EH (cell line): ENCODE data around the gene SCUBE1.

Experiments used
- DNase-seq: peaks from one replicate; pipeline ENCODE4 v3.0.0-alpha.2; 2015; ENCODE audit warnings: low read depth

Gene SCUBE1

GRCh38 chr22:43198936-43199335 is 144.2 kb downstream of the SCUBE1 start:
- no peak for DNase-seq

GRCh38 chr22:43198126-43198525 is 145.0 kb downstream of the SCUBE1 start:
- no peak for DNase-seq

GRCh38 chr22:43197271-43197941 is 145.8 kb downstream of the SCUBE1 start:
- peak; percentile 70 for DNase-seq

- no peak for DNase-seq
Observed at GRCh38 chr22:43191831-43192230, 151.3 kb downstream of the SCUBE1 start.

- peak; percentile 27 for DNase-seq
Observed at GRCh38 chr22:43188829-43189545, 154.2 kb downstream of the SCUBE1 start.

- DNase-seq = peak; percentile 91
Observed at GRCh38 chr22:43187171-43188099, 155.7 kb downstream of the SCUBE1 start.

GRCh38 chr22:43186272-43187170 is 156.7 kb downstream of the SCUBE1 start, which contains the start of gene TTLL12:
TTLL12 (minus strand) TSS chr22:43187134; CDS start chr22:43187069, 65 bp downstream.
- DNase-seq = peak; percentile 69

- peak; percentile 53 for DNase-seq
Observed at GRCh38 chr22:43185860-43186261, 157.3 kb downstream of the SCUBE1 start.

GRCh38 chr22:43183496-43184277 is 159.5 kb downstream of the SCUBE1 start:
- peak; percentile 32 for DNase-seq

GRCh38 chr22:43182726-43183125 is 160.4 kb downstream of the SCUBE1 start:
- DNase-seq = no peak

- DNase-seq = no peak
Observed at GRCh38 chr22:43182118-43182517, 161.1 kb downstream of the SCUBE1 start.

GRCh38 chr22:43181321-43182076 is 161.7 kb downstream of the SCUBE1 start:
- DNase-seq = no peak

- no peak for DNase-seq
Observed at GRCh38 chr22:43180670-43181069, 162.5 kb downstream of the SCUBE1 start.

- no peak for DNase-seq
Observed at GRCh38 chr22:43179911-43180195, 163.3 kb downstream of the SCUBE1 start.

GRCh38 chr22:43179146-43179910 is 163.8 kb downstream of the SCUBE1 start:
- no peak for DNase-seq

GRCh38 chr22:43177479-43177878 is 165.7 kb downstream of the SCUBE1 start:
- no peak for DNase-seq

- no peak for DNase-seq
Observed at GRCh38 chr22:43176090-43176489, 167.1 kb downstream of the SCUBE1 start.

- no peak for DNase-seq
Observed at GRCh38 chr22:43174941-43175531, 168.1 kb downstream of the SCUBE1 start.
